ENCODE measurements around the gene LHPP.

DNA sequence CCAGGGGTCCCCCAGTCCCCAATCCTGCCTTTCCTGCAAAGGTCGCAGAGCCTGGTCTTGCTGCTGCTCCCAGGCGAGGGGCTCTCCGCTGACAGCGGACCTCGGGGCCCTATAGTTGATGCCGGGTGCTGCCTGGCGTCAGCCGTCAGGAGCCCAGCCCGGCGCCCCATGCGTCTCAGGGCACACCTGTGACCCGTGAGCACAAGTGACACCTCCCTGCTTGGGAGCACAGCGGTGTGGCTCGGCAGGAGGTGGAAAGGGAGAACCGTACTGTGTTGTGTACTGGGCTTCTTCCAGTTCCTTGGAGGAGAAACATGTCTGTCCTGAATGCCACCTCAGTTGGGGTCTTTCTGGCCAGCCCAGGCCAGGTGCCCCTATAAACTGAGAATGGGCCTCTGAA is 56.7 kb downstream of the LHPP start:
- TF ChIP-seq POLR2A (IDR thresholded peaks at IDR 0.05) (no peak), CTCF (IDR thresholded peaks at IDR 0.05) (no peak)
